ENCODE measurements around the gene JARID2.

DNA sequence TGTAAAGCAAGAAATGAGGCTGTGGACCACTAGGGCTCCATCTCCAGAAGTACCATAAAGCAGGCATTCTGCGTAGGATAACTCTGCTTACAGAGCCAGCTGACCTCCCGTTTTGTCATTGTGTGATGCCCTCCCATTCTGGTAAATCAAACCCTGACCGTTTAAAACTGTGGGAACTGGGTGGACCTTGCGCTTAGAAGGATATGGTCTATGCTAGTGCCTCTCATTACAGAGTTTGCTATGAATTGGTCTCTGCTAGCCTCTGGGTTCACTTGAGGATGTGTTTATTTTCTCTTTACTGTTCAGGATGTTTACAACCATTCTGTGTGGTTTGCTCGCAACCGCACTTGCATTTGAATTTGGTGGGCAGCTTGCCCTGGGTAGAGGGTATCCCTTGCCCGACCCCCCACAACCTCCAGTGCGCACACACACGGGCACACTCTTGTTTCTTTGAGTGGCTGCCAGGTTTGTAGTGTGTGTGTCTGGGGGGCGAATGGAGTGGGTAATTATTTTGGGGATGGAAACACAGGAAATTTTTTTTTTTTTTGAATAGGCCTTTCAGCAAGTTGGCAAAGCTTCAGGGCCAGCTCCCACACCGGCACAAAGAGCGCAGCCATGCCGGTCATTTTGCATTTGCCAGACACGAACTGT is 198.3 kb downstream of the JARID2 start:
- TF ChIP-seq, protein P1, sequence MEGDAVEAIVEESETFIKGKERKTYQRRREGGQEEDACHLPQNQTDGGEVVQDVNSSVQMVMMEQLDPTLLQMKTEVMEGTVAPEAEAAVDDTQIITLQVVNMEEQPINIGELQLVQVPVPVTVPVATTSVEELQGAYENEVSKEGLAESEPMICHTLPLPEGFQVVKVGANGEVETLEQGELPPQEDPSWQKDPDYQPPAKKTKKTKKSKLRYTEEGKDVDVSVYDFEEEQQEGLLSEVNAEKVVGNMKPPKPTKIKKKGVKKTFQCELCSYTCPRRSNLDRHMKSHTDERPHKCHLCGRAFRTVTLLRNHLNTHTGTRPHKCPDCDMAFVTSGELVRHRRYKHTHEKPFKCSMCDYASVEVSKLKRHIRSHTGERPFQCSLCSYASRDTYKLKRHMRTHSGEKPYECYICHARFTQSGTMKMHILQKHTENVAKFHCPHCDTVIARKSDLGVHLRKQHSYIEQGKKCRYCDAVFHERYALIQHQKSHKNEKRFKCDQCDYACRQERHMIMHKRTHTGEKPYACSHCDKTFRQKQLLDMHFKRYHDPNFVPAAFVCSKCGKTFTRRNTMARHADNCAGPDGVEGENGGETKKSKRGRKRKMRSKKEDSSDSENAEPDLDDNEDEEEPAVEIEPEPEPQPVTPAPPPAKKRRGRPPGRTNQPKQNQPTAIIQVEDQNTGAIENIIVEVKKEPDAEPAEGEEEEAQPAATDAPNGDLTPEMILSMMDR (IDR thresholded peaks at IDR 0.05; ENCODE audit: insufficient read depth, low read depth, low read length), result no peak
- no peak for TF ChIP-seq EZH2 (IDR thresholded peaks at IDR 0.05; ENCODE audit: insufficient read depth, low read length)
